Activated CD8-positive, alpha-beta memory T cell treated with anti-CD3 and anti-CD28 coated beads, Interleukin-2, amount 10 ng/mL, durations not matched to agents 7 days and 5 days (primary cell): Measurements from ENCODE around the gene CHD2. TPM values are rescaled to one million over a fixed set of nuclear protein-coding genes. Genes with fewer than 3 reads are reported as not detected.
"Not testable (repeated sequence)": the region's sequence is repeated elsewhere in the genome, so short reads cannot be mapped to it uniquely, and the experiment has no call there.

ENCODE experiments used
- ATAC-seq: fragments of 150-1000 bp; cut with Tn5 transposase; one replicate; pipeline ENCODE4 v1.10.0; 2021; ENCODE audit warnings: moderate library complexity
- CTCF ChIA-PET: fragments of 350-600 bp; sonication (Branson Sonifier 250); formaldehyde crosslinking; loops from one replicate; lab custom pipeline; 2021; ENCODE audit warnings: antibody characterized with exemption; lab: Charles Lee
- DNase-seq: peaks from one replicate; pipeline ENCODE4 v3.0.0-alpha.2; 2020
- H3K27ac Mint-ChIP-seq: one replicate; pipeline ENCODE4 v1.8.0; 2021; ENCODE audit warnings: mild to moderate bottlenecking, mixed read lengths
- H3K27me3 Mint-ChIP-seq: one replicate; pipeline ENCODE4 v1.8.0; 2021; ENCODE audit warnings: mixed read lengths
- H3K36me3 Mint-ChIP-seq: one replicate; pipeline ENCODE4 v1.8.0; 2021; ENCODE audit warnings: mild to moderate bottlenecking, mixed read lengths
- H3K4me1 Mint-ChIP-seq: one replicate; pipeline ENCODE4 v1.8.0; 2021; ENCODE audit warnings: mixed read lengths
- H3K4me3 Mint-ChIP-seq: one replicate; pipeline ENCODE4 v1.8.0; 2021; ENCODE audit warnings: mild to moderate bottlenecking, moderate library complexity, mixed read lengths
- H3K9me3 Mint-ChIP-seq: one replicate; pipeline ENCODE4 v1.8.0; 2022; ENCODE audit warnings: low read depth, mixed read lengths
- total RNA-seq, 2 experiments: library from RNA; stranded (reverse); gene quantifications; one replicate each; pipeline ENCODE4 v1.2.3, GENCODE V29; 2021

The CHD2 gene
- total RNA-seq, 2 experiments from 2014 or later, result 121 to 151 TPM

GRCh38 chr15:93055211-93055610 is 155.1 kb downstream of the CHD2 start:
- Mint-ChIP-seq H3K4me1 (no peaks in the 10 kb centered on the region), H3K27me3 (peaks cover under 1% of the 10 kb centered on the region), H3K4me3 (no peak overlapping the region), H3K9me3 (no peaks in the 10 kb centered on the region), H3K27ac (no peak overlapping the region), H3K36me3 (no peaks in the 10 kb centered on the region)
- CTCF ChIA-PET, result interaction anchor here (1.3 kb wide), 1 partner anchor 33 kb away, joined by 3 read pairs; the partner anchor contains the start of gene RGMA
- ATAC-seq (no peak), DNase-seq (no peak)

GRCh38 chr15:93056836-93057235 is 156.7 kb downstream of the CHD2 start:
- ATAC-seq, result no peak
- no peaks in the 10 kb centered on the region for H3K4me1 Mint-ChIP-seq
- H3K27ac Mint-ChIP-seq, result no peak overlapping the region
- H3K4me3 Mint-ChIP-seq, result no peak overlapping the region
- H3K36me3 Mint-ChIP-seq, result no peaks in the 10 kb centered on the region
- DNase-seq, result no peak
- H3K27me3 Mint-ChIP-seq, result peaks cover 4% of the 10 kb centered on the region
- H3K9me3 Mint-ChIP-seq, result no peaks in the 10 kb centered on the region
- CTCF ChIA-PET, result no interaction called here

GRCh38 chr15:93057618-93058017 is 157.5 kb downstream of the CHD2 start:
- DNase-seq (no peak), ATAC-seq (no peak)
- CTCF ChIA-PET, result no interaction called here
- no peaks in the 10 kb centered on the region for H3K4me1 Mint-ChIP-seq
- H3K27ac Mint-ChIP-seq, result no peak overlapping the region
- H3K4me3 Mint-ChIP-seq, result no peak overlapping the region
- no peaks in the 10 kb centered on the region for H3K36me3 Mint-ChIP-seq
- peaks cover 8% of the 10 kb centered on the region for H3K27me3 Mint-ChIP-seq
- H3K9me3 Mint-ChIP-seq, result no peaks in the 10 kb centered on the region

- Mint-ChIP-seq H3K36me3 (no peaks in the 10 kb centered on the region), H3K4me3 (no peak overlapping the region)
Measured at GRCh38 chr15:93058128-93058527, 158.0 kb downstream of the CHD2 start.

GRCh38 chr15:93058904-93059427 is 158.8 kb downstream of the CHD2 start:
- no peak for DNase-seq
- CTCF ChIA-PET, result interaction anchor here (1.1 to 1.2 kb wide), 2 partner anchors 29 kb away, joined by 3 to 4 read pairs; no protein-coding TSS in a partner anchor
- Mint-ChIP-seq H3K27me3 (peaks cover 19% of the 10 kb centered on the region), H3K4me1 (no peaks in the 10 kb centered on the region), H3K36me3 (no peaks in the 10 kb centered on the region), H3K9me3 (no peaks in the 10 kb centered on the region), H3K27ac (no peak overlapping the region), H3K4me3 (no peak overlapping the region)
- no peak for ATAC-seq

More at GRCh38 chr15:93058128-93058527, 158.0 kb downstream of the CHD2 start:
- DNase-seq, result no peak
- ATAC-seq, result no peak
- CTCF ChIA-PET, result no interaction called here
- Mint-ChIP-seq H3K4me1 (no peaks in the 10 kb centered on the region), H3K9me3 (no peaks in the 10 kb centered on the region), H3K27me3 (peaks cover 12% of the 10 kb centered on the region), H3K27ac (no peak overlapping the region)

- no peak for DNase-seq
- CTCF ChIA-PET, result interaction anchor here (1.1 to 1.2 kb wide), 2 partner anchors 28 to 29 kb away, joined by 3 to 4 read pairs; no protein-coding TSS in a partner anchor
- no peaks in the 10 kb centered on the region for H3K36me3 Mint-ChIP-seq
- no peaks in the 10 kb centered on the region for H3K4me1 Mint-ChIP-seq
- peaks cover 23% of the 10 kb centered on the region for H3K27me3 Mint-ChIP-seq
- no peaks in the 10 kb centered on the region for H3K9me3 Mint-ChIP-seq
- H3K27ac Mint-ChIP-seq, result no peak overlapping the region
- no peak for ATAC-seq
- no peak overlapping the region for H3K4me3 Mint-ChIP-seq
Measured at GRCh38 chr15:93059442-93059841, 159.3 kb downstream of the CHD2 start.

GRCh38 chr15:93060336-93061248 is 160.5 kb downstream of the CHD2 start:
- peaks cover 27% of the 10 kb centered on the region for H3K27me3 Mint-ChIP-seq
- CTCF ChIA-PET, result interaction anchor here (1.0 to 1.2 kb wide), 2 partner anchors 27 to 28 kb away, joined by 3 to 4 read pairs; no protein-coding TSS in a partner anchor
- no peak overlapping the region for H3K27ac Mint-ChIP-seq

GRCh38 chr15:93062628-93063261 is 162.6 kb downstream of the CHD2 start:
- ATAC-seq, H3K9me3 Mint-ChIP-seq, H3K4me1 Mint-ChIP-seq, H3K27ac Mint-ChIP-seq, H3K36me3 Mint-ChIP-seq, H3K4me3 Mint-ChIP-seq, DNase-seq, CTCF ChIA-PET: not testable (repeated sequence)
- peaks cover 27% of the 10 kb centered on the region for H3K27me3 Mint-ChIP-seq

More at GRCh38 chr15:93060336-93061248, 160.5 kb downstream of the CHD2 start:
- ATAC-seq, result no peak
- no peaks in the 10 kb centered on the region for H3K36me3 Mint-ChIP-seq
- no peak overlapping the region for H3K4me3 Mint-ChIP-seq
- DNase-seq, result no peak
- H3K4me1 Mint-ChIP-seq, result no peaks in the 10 kb centered on the region
- no peaks in the 10 kb centered on the region for H3K9me3 Mint-ChIP-seq

GRCh38 chr15:93063262-93063671 is 163.1 kb downstream of the CHD2 start:
- CTCF ChIA-PET, result interaction anchor here (0.8 to 1.2 kb wide), 2 partner anchors 9 to 10 kb away, joined by 3 read pairs; no protein-coding TSS in a partner anchor
- DNase-seq (no peak), ATAC-seq (no peak)
- no peaks in the 10 kb centered on the region for H3K4me1 Mint-ChIP-seq
- peaks cover 28% of the 10 kb centered on the region for H3K27me3 Mint-ChIP-seq
- no peak overlapping the region for H3K27ac Mint-ChIP-seq
- H3K9me3 Mint-ChIP-seq, result no peaks in the 10 kb centered on the region
- H3K4me3 Mint-ChIP-seq, result no peak overlapping the region
- H3K36me3 Mint-ChIP-seq, result no peaks in the 10 kb centered on the region

- H3K4me1 Mint-ChIP-seq, result no peaks in the 10 kb centered on the region
- ATAC-seq (no peak), DNase-seq (no peak)
- no peak overlapping the region for H3K4me3 Mint-ChIP-seq
- no peak overlapping the region for H3K27ac Mint-ChIP-seq
- no peaks in the 10 kb centered on the region for H3K9me3 Mint-ChIP-seq
- H3K36me3 Mint-ChIP-seq, result no peaks in the 10 kb centered on the region
- H3K27me3 Mint-ChIP-seq, result peaks cover 29% of the 10 kb centered on the region
- CTCF ChIA-PET, result interaction anchor here (0.8 to 1.2 kb wide), 2 partner anchors 8 to 9 kb away, joined by 3 read pairs; no protein-coding TSS in a partner anchor
Measured at GRCh38 chr15:93063796-93064690, 163.9 kb downstream of the CHD2 start.

GRCh38 chr15:93065641-93066045 is 165.5 kb downstream of the CHD2 start:
- ATAC-seq, result no peak
- CTCF ChIA-PET, result interaction anchor here (0.7 kb wide), 1 partner anchor 54 kb away, joined by 3 read pairs; no protein-coding TSS in a partner anchor
- Mint-ChIP-seq H3K4me3 (no peak overlapping the region), H3K27me3 (peaks cover 36% of the 10 kb centered on the region), H3K9me3 (no peaks in the 10 kb centered on the region), H3K4me1 (no peaks in the 10 kb centered on the region), H3K27ac (no peak overlapping the region), H3K36me3 (no peaks in the 10 kb centered on the region)
- DNase-seq, result no peak

- DNase-seq (no peak), ATAC-seq (no peak)
- no peaks in the 10 kb centered on the region for H3K4me1 Mint-ChIP-seq
- peaks cover 42% of the 10 kb centered on the region for H3K27me3 Mint-ChIP-seq
- H3K27ac Mint-ChIP-seq, result no peak overlapping the region
- H3K4me3 Mint-ChIP-seq, result no peak overlapping the region
- H3K9me3 Mint-ChIP-seq, result no peaks in the 10 kb centered on the region
- CTCF ChIA-PET, result no interaction called here
- H3K36me3 Mint-ChIP-seq, result no peaks in the 10 kb centered on the region
Measured at GRCh38 chr15:93066224-93066681, 166.1 kb downstream of the CHD2 start.
